ENCODE data around the gene C17orf67.

C17orf67 gene

DNA sequence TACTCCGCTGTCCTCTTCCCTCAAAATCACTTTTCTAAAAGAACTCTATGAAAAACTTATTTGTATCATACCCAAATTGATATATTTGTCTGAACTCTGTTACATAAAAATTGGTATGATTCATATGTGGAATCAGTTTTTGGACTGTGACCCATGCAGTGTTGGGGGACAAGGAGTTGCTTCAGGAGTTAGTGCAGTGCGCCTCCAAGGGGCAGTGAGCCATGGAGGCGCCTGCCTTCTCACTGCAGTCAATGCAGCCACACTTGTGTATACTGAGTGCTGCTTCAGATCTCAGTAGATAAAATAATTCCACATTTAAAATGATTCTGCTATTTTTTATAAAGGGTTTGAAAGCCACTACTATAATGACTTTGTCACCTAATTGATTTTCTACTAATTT lies 32.8 kb upstream of the C17orf67 start:
- Histone ChIP-seq H3F3A (ENCODE audit: control insufficient read depth, insufficient read depth) (no peaks in the 10 kb centered on the region), H3K36me3 (ENCODE audit: control insufficient read depth, low read length) (peaks cover 28% of the 10 kb centered on the region), H3K9me3 (ENCODE audit: control insufficient read depth, insufficient read depth, low read length) (no peaks in the 10 kb centered on the region), H3K4me1 (ENCODE audit: control insufficient read depth, low read length) (peaks cover 12% of the 10 kb centered on the region), H3K4me2 (ENCODE audit: low read length) (no peak overlapping the region), H3K4me3 (ENCODE audit: low read length) (no peak overlapping the region), H3K9me2 (replicated peaks; ENCODE audit: control insufficient read depth, low read length) (no peaks in the 10 kb centered on the region), H3K79me2 (ENCODE audit: control insufficient read depth, low read length) (no peaks in the 10 kb centered on the region), H4K20me1 (ENCODE audit: control insufficient read depth, insufficient read depth, low read depth, low read length) (no peaks in the 10 kb centered on the region), H3K27ac (ENCODE audit: low read depth, low read length) (no peak overlapping the region), H3K27me3 (ENCODE audit: control insufficient read depth, low read length) (no peaks in the 10 kb centered on the region)
- TF ChIP-seq EZH2phosphoT487 (IDR thresholded peaks at IDR 0.05; ENCODE audit: borderline replicate concordance, low read length) (no peak), CTCF (IDR thresholded peaks at IDR 0.05; ENCODE audit: low read depth, low read length, poor library complexity, severe bottlenecking) (peak; percentile 29)

GRCh38 chr17:56866076-56866475 lies 32.4 kb upstream of the C17orf67 start:
- H3K4me2 ChIP-seq (ENCODE audit: low read length) = no peak overlapping the region
- no peaks in the 10 kb centered on the region for H3K9me2 ChIP-seq (replicated peaks; ENCODE audit: control insufficient read depth, low read length)
- no peaks in the 10 kb centered on the region for H3F3A ChIP-seq (ENCODE audit: control insufficient read depth, insufficient read depth)
- H3K79me2 ChIP-seq (ENCODE audit: control insufficient read depth, low read length) = no peaks in the 10 kb centered on the region
- no peak overlapping the region for H3K4me3 ChIP-seq (ENCODE audit: low read length)
- TF ChIP-seq EZH2phosphoT487 (IDR thresholded peaks at IDR 0.05; ENCODE audit: borderline replicate concordance, low read length) (no peak), CTCF (IDR thresholded peaks at IDR 0.05; ENCODE audit: low read depth, low read length, poor library complexity, severe bottlenecking) (no peak)
- H3K27me3 ChIP-seq (ENCODE audit: control insufficient read depth, low read length) = no peaks in the 10 kb centered on the region
- H3K36me3 ChIP-seq (ENCODE audit: control insufficient read depth, low read length) = peaks cover 33% of the 10 kb centered on the region
- no peak overlapping the region for H3K27ac ChIP-seq (ENCODE audit: low read depth, low read length)
- peaks cover 15% of the 10 kb centered on the region for H3K4me1 ChIP-seq (ENCODE audit: control insufficient read depth, low read length)
- H4K20me1 ChIP-seq (ENCODE audit: control insufficient read depth, insufficient read depth, low read depth, low read length) = no peaks in the 10 kb centered on the region
- no peaks in the 10 kb centered on the region for H3K9me3 ChIP-seq (ENCODE audit: control insufficient read depth, insufficient read depth, low read length)

DNA sequence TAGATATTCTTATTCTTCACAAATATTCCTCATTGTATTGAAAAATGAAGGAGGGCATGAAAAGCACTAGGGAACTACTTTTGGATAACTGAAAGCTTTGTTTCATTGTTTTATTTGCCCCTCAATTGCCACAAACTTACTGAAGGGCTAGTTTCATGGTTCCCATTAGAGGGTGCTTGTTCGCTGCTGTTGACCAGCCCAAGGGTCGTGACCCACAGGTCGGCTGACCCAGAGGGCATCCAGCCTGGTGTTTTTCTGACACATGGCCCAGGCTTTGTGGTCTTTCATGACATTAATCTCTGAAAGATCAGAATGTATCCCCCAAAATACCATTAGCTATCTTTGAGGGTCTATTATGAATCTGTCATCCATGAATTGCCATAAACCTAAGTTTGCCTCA lies 30.3 kb upstream of the C17orf67 start:
- H3K27ac ChIP-seq (ENCODE audit: low read depth, low read length) = no peak overlapping the region
- H4K20me1 ChIP-seq (ENCODE audit: control insufficient read depth, insufficient read depth, low read depth, low read length) = no peaks in the 10 kb centered on the region
- no peaks in the 10 kb centered on the region for H3K27me3 ChIP-seq (ENCODE audit: control insufficient read depth, low read length)
- H3F3A ChIP-seq (ENCODE audit: control insufficient read depth, insufficient read depth) = no peaks in the 10 kb centered on the region
- no peak for TF ChIP-seq EZH2phosphoT487 (IDR thresholded peaks at IDR 0.05; ENCODE audit: borderline replicate concordance, low read length)
- no peak for TF ChIP-seq CTCF (IDR thresholded peaks at IDR 0.05; ENCODE audit: low read depth, low read length, poor library complexity, severe bottlenecking)
- H3K4me2 ChIP-seq (ENCODE audit: low read length) = no peak overlapping the region
- peaks cover 18% of the 10 kb centered on the region for H3K4me1 ChIP-seq (ENCODE audit: control insufficient read depth, low read length)
- no peaks in the 10 kb centered on the region for H3K79me2 ChIP-seq (ENCODE audit: control insufficient read depth, low read length)
- H3K9me2 ChIP-seq (replicated peaks; ENCODE audit: control insufficient read depth, low read length) = no peaks in the 10 kb centered on the region
- no peaks in the 10 kb centered on the region for H3K9me3 ChIP-seq (ENCODE audit: control insufficient read depth, insufficient read depth, low read length)
- no peak overlapping the region for H3K4me3 ChIP-seq (ENCODE audit: low read length)
- H3K36me3 ChIP-seq (ENCODE audit: control insufficient read depth, low read length) = peaks cover 46% of the 10 kb centered on the region

- H3K27me3 ChIP-seq (ENCODE audit: control insufficient read depth, low read length) = no peaks in the 10 kb centered on the region
- peaks cover 54% of the 10 kb centered on the region for H3K36me3 ChIP-seq (ENCODE audit: control insufficient read depth, low read length)
These were observed 28.2 kb upstream of the C17orf67 start for GRCh38 chr17:56861899-56862298.

More at GRCh38 chr17:56861899-56862298, 28.2 kb upstream of the C17orf67 start:
- no peaks in the 10 kb centered on the region for H4K20me1 ChIP-seq (ENCODE audit: control insufficient read depth, insufficient read depth, low read depth, low read length)
- TF ChIP-seq EZH2phosphoT487 (IDR thresholded peaks at IDR 0.05; ENCODE audit: borderline replicate concordance, low read length) (no peak), CTCF (IDR thresholded peaks at IDR 0.05; ENCODE audit: low read depth, low read length, poor library complexity, severe bottlenecking) (no peak)
- H3K79me2 ChIP-seq (ENCODE audit: control insufficient read depth, low read length) = no peaks in the 10 kb centered on the region
- no peaks in the 10 kb centered on the region for H3K9me3 ChIP-seq (ENCODE audit: control insufficient read depth, insufficient read depth, low read length)
- H3K4me3 ChIP-seq (ENCODE audit: low read length) = no peak overlapping the region
- H3K9me2 ChIP-seq (replicated peaks; ENCODE audit: control insufficient read depth, low read length) = no peaks in the 10 kb centered on the region
- no peak overlapping the region for H3K4me2 ChIP-seq (ENCODE audit: low read length)
- H3K27ac ChIP-seq (ENCODE audit: low read depth, low read length) = no peak overlapping the region
- H3F3A ChIP-seq (ENCODE audit: control insufficient read depth, insufficient read depth) = no peaks in the 10 kb centered on the region
- H3K4me1 ChIP-seq (ENCODE audit: control insufficient read depth, low read length) = peaks cover 18% of the 10 kb centered on the region

Data from DOHH2 (cell line).